ENCODE data around the gene ASCC3.

The ASCC3 gene

GRCh38 chr6:100613656-100614055 lies 267.5 kb downstream of the ASCC3 start:
- in situ Hi-C loops (cut with MboI; ENCODE audit: low sequenced_read_pairs) = no loop called here

GRCh38 chr6:100612094-100612493 lies 269.0 kb downstream of the ASCC3 start:
- in situ Hi-C loops (cut with MboI; ENCODE audit: low sequenced_read_pairs) = no loop called here

- in situ Hi-C loops (cut with MboI; ENCODE audit: low sequenced_read_pairs) = no loop called here
Observed at GRCh38 chr6:100599088-100599770, 281.9 kb downstream of the ASCC3 start.

GRCh38 chr6:100595456-100595855 lies 285.7 kb downstream of the ASCC3 start:
- in situ Hi-C loops (cut with MboI; ENCODE audit: low sequenced_read_pairs) = no loop called here

- in situ Hi-C loops (cut with MboI; ENCODE audit: low sequenced_read_pairs) = no loop called here
Observed at GRCh38 chr6:100593522-100593921, 287.6 kb downstream of the ASCC3 start.

- in situ Hi-C loops (cut with MboI; ENCODE audit: low sequenced_read_pairs) = no loop called here
Observed at GRCh38 chr6:100592929-100593328, 288.2 kb downstream of the ASCC3 start.

GRCh38 chr6:100577425-100577824 lies 303.7 kb downstream of the ASCC3 start:
- in situ Hi-C loops (cut with MboI; ENCODE audit: low sequenced_read_pairs) = no loop called here

- in situ Hi-C loops (cut with MboI; ENCODE audit: low sequenced_read_pairs) = no loop called here
Observed at GRCh38 chr6:100575921-100576320, 305.2 kb downstream of the ASCC3 start.

- in situ Hi-C loops (cut with MboI; ENCODE audit: low sequenced_read_pairs) = no loop called here
Observed at GRCh38 chr6:100574836-100575235, 306.3 kb downstream of the ASCC3 start.

GRCh38 chr6:100573166-100573565 lies 308.0 kb downstream of the ASCC3 start:
- in situ Hi-C loops (cut with MboI; ENCODE audit: low sequenced_read_pairs) = no loop called here

- in situ Hi-C loops (cut with MboI; ENCODE audit: low sequenced_read_pairs) = no loop called here
Observed at GRCh38 chr6:100568255-100568654, 312.9 kb downstream of the ASCC3 start.

GRCh38 chr6:100566563-100566962 lies 314.6 kb downstream of the ASCC3 start:
- in situ Hi-C loops (cut with MboI; ENCODE audit: low sequenced_read_pairs) = no loop called here

GRCh38 chr6:100565439-100566104 lies 315.6 kb downstream of the ASCC3 start:
- in situ Hi-C loops (cut with MboI; ENCODE audit: low sequenced_read_pairs) = no loop called here

GRCh38 chr6:100559859-100560258 lies 321.3 kb downstream of the ASCC3 start:
- in situ Hi-C loops (cut with MboI; ENCODE audit: low sequenced_read_pairs) = no loop called here

GRCh38 chr6:100554228-100554627 lies 326.9 kb downstream of the ASCC3 start:
- in situ Hi-C loops (cut with MboI; ENCODE audit: low sequenced_read_pairs) = no loop called here

- in situ Hi-C loops (cut with MboI; ENCODE audit: low sequenced_read_pairs) = no loop called here
Observed at GRCh38 chr6:100553243-100553642, 327.9 kb downstream of the ASCC3 start.

GRCh38 chr6:100549406-100550167 lies 331.5 kb downstream of the ASCC3 start:
- in situ Hi-C loops (cut with MboI; ENCODE audit: low sequenced_read_pairs) = no loop called here

- in situ Hi-C loops (cut with MboI; ENCODE audit: low sequenced_read_pairs) = no loop called here
Observed at GRCh38 chr6:100538086-100538485, 343.0 kb downstream of the ASCC3 start.

- in situ Hi-C loops (cut with MboI; ENCODE audit: low sequenced_read_pairs) = no loop called here
Observed at GRCh38 chr6:100518588-100518987, 362.5 kb downstream of the ASCC3 start.

GRCh38 chr6:100517633-100518032 lies 363.5 kb downstream of the ASCC3 start:
- in situ Hi-C loops (cut with MboI; ENCODE audit: low sequenced_read_pairs) = no loop called here

- in situ Hi-C loops (cut with MboI; ENCODE audit: low sequenced_read_pairs) = no loop called here
Observed at GRCh38 chr6:100517106-100517505, 364.0 kb downstream of the ASCC3 start.

GRCh38 chr6:100514660-100515059 lies 366.5 kb downstream of the ASCC3 start:
- in situ Hi-C loops (cut with MboI; ENCODE audit: low sequenced_read_pairs) = no loop called here

Measured in HL-60/S4 treated with phorbol 12-myristate 13-acetate at 8.2 ng/mL for 4 days and 3 days (cell line).